ENCODE measurements around the gene SPTSSB. TPM values are rescaled to one million over a fixed set of nuclear protein-coding genes. Genes with fewer than 3 reads are reported as not detected.

The SPTSSB gene, protein sequence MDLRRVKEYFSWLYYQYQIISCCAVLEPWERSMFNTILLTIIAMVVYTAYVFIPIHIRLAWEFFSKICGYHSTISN
- total RNA-seq (1 to 10 TPM in 1 of 5 donors, under 1 TPM in 4; 0.12 to 2.3 (median 0.56) TPM), total RNA-seq (0 to 1.1 (median 0.11) reads per million in 29 experiments)
- 4.4 TPM for total RNA-seq (2013)

DNA sequence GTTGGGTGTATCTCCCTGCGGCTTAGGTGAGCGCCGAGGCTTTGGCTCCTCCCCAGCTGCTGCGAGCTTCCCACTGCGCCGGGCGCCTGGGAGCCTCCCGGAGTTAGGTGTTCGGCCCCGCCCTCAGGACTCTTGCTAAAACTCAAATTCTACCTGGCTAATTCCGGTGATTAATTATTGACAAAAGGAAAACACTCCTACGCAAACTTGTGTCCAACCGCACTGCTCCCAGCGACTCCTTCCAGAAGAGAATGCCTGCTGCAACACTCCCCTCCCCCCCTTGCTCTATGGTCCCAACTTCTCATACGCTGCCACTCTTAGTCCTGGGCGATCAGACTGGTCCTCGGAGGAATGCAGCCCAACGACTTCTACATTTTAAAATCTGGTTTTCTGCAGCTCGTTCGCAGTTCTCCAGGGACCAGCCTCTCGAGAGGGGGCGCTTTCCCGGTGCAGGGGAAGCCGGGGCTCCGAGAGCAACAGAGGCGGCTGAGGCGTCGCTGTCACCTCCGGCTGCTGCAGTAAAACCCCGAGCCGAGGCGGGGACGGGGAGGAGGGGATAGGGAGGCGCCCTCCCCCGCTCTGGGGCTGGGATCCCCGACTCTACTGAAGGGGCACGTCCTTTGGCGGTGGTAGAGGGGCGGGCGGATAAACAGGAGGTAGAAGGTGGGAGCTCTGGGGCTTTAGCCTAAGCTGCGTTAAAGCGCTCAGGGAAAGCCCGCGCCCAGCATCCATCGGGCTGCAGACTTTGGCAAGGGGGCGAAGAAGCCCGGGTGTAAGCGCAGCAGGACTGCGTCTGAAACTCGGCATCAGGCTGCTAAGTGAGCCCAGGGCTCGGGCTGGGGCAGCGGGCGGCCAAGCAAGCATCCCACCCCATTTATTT is at the start of gene SPTSSB:
TSS of gene SPTSSB (minus strand) at position 77 of the 880 bp plus-strand sequence. CDS start 25,194 bp downstream, outside the sequence.
- DNase-seq (peak in 34 of 35 experiments; percentile 10 to 60 (median 30)), ATAC-seq (replicated peaks in 1 of 4) (peak; percentile 69 to 81 (median 74))
- peaks cover 16 to 19% (median 18%) of the 10 kb centered on the region in 3 donors for H3K4me1 Mint-ChIP-seq
- Histone ChIP-seq H3K36me3 (ENCODE audit: control insufficient read depth in 2 of 2, extremely low read depth in 1 of 2, insufficient read depth in 1 of 2, low read length in 1 of 2) (no peaks in the 10 kb centered on the region), H3K9me3 (no peaks in the 10 kb centered on the region), H3K27me3 (replicated peaks in 1 of 2; ENCODE audit: control insufficient read depth in 2 of 2, extremely low read depth in 1 of 2, insufficient read depth in 2 of 2, low read length in 1 of 2) (peaks cover 2 to 17% of the 10 kb centered on the region in 2 experiments), H3K27ac (ENCODE audit: low read length) (peak within 1 kb of the TSS; percentile 14), H3K4me1 (ENCODE audit: control insufficient read depth in 1 of 2, extremely low read depth in 1 of 2, insufficient read depth in 2 of 2, low read length in 2 of 2) (peaks cover 5 to 18% of the 10 kb centered on the region in 2 experiments), H3K4me3 (ENCODE audit: control insufficient read depth in 1 of 2, extremely low read depth in 1 of 2, low read length in 1 of 2) (peak within 1 kb of the TSS; percentile 61 to 71)
- POLR2A ChIA-PET: no interaction called here
- H3K36me3 Mint-ChIP-seq: no peaks in the 10 kb centered on the region
- CTCF ChIA-PET: interaction anchor here (0.9 to 1.0 kb wide), 3 partner anchors 37 to 70 kb away, joined by 3 read pairs; no protein-coding TSS in a partner anchor
- H3K9me3 Mint-ChIP-seq: no peaks in the 10 kb centered on the region
- peak within 1 kb of the TSS in 1 of 2 donors; percentile 76 for H3K27ac Mint-ChIP-seq
- H3K4me3 Mint-ChIP-seq: peak within 1 kb of the TSS; percentile 78 to 84 (median 82)
- under 1% methylated on average over 49 of the region's 53 CpGs for WGBS (ENCODE audit: insufficient coverage)
- peaks cover 5 to 20% of the 10 kb centered on the region in 2 donors for H3K27me3 Mint-ChIP-seq

DNA sequence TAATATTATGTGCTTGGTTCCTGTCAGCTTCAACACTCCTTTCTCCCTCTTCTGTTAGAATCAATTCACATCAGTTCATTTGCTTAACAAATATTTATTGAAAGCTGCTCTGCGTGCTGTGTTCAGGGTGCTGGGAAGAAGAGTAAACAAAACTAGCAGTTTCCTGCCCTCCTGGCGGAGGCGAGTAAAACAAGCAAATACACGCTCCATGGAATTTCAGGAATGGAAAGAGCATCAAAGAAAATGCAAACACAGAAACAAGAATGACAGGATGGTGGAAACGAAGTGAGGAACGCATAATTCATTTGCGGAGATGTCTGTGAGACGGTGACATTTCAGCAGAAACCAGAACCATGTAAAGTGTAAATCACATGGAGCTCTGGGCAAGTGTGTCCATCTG is 49.4 kb upstream of the SPTSSB start:
- Mint-ChIP-seq H3K27ac (no peak overlapping the region), H3K36me3 (no peaks in the 10 kb centered on the region), H3K27me3 (peaks cover 0 to 3% of the 10 kb centered on the region in 2 donors), H3K4me1 (no peaks in the 10 kb centered on the region), H3K9me3 (peaks cover 0 to 3% (median 0%) of the 10 kb centered on the region in 3 donors), H3K4me3 (no peak overlapping the region)
- Histone ChIP-seq H3K27ac (ENCODE audit: low read length) (no peak overlapping the region), H3K4me3 (ENCODE audit: control insufficient read depth in 1 of 2, extremely low read depth in 1 of 2, low read length in 1 of 2) (no peak overlapping the region), H3K27me3 (replicated peaks in 1 of 2; ENCODE audit: control insufficient read depth in 2 of 2, extremely low read depth in 1 of 2, insufficient read depth in 2 of 2, low read length in 1 of 2) (no peaks in the 10 kb centered on the region), H3K4me1 (ENCODE audit: control insufficient read depth in 1 of 2, extremely low read depth in 1 of 2, insufficient read depth in 2 of 2, low read length in 2 of 2) (no peaks in the 10 kb centered on the region), H3K36me3 (ENCODE audit: control insufficient read depth in 2 of 2, extremely low read depth in 1 of 2, insufficient read depth in 1 of 2, low read length in 1 of 2) (no peaks in the 10 kb centered on the region), H3K9me3 (no peaks in the 10 kb centered on the region)
- 91% methylated on average over 5 of the region's 8 CpGs for WGBS (ENCODE audit: insufficient coverage)
- POLR2A ChIA-PET: no interaction called here
- DNase-seq (no peak), ATAC-seq (replicated peaks in 1 of 4) (no peak)
- CTCF ChIA-PET: interaction anchor here in 1 of 2 donors (4.4 kb wide), 1 partner anchor 145 kb away, joined by 23 read pairs; no protein-coding TSS in a partner anchor

DNA sequence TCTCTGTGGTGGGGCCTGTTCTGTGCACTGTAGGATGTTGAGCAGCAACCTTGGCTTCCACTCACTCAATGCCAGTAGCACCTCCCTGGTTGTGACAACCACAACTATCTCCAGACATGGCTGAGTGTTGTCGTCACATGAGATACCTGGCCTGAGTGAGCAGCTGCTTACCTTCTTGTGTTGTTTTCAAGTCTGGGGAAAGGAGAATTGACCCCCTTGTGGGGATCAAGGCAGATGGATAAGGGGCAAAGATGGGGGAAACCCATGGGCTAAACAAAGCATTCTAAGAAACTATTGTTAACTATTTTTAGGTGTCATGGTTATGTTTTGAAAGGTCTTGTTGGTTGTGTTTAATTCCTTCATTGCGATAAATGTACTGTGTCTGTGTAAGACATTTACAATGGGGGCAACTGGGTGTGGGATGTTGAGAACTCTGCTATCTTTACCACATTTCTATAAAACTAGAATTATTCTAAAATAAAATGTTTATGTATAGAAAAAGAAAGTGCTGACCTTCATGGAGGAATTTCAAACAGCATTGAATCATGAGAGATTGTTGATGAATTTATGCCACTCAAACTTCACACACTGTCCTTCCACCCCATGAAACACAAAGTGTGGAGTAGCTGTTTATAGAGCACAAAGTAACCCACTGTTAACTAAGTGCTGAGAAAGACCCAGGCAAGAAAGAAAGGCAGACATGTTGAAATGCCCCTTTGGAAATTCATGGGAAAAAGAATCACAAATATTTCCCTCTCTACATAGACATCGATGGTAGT is 48.4 kb upstream of the SPTSSB start:
- Mint-ChIP-seq H3K9me3 (peaks cover 0 to 3% (median 0%) of the 10 kb centered on the region in 3 donors), H3K27me3 (peaks cover 0 to 3% of the 10 kb centered on the region in 2 donors), H3K4me1 (no peaks in the 10 kb centered on the region), H3K4me3 (no peak overlapping the region), H3K27ac (no peak overlapping the region), H3K36me3 (no peaks in the 10 kb centered on the region)
- Histone ChIP-seq H3K4me1 (ENCODE audit: control insufficient read depth in 1 of 2, extremely low read depth in 1 of 2, insufficient read depth in 2 of 2, low read length in 2 of 2) (no peaks in the 10 kb centered on the region), H3K9me3 (no peaks in the 10 kb centered on the region), H3K27ac (ENCODE audit: low read length) (no peak overlapping the region), H3K4me3 (ENCODE audit: control insufficient read depth in 1 of 2, extremely low read depth in 1 of 2, low read length in 1 of 2) (no peak overlapping the region), H3K36me3 (ENCODE audit: control insufficient read depth in 2 of 2, extremely low read depth in 1 of 2, insufficient read depth in 1 of 2, low read length in 1 of 2) (no peaks in the 10 kb centered on the region), H3K27me3 (replicated peaks in 1 of 2; ENCODE audit: control insufficient read depth in 2 of 2, extremely low read depth in 1 of 2, insufficient read depth in 2 of 2, low read length in 1 of 2) (no peaks in the 10 kb centered on the region)
- ATAC-seq (replicated peaks in 1 of 4): no peak
- ChIA-PET POLR2A (no interaction called here), CTCF (interaction anchor here in 1 of 2 donors (4.4 kb wide), 1 partner anchor 144 kb away, joined by 23 read pairs; no protein-coding TSS in a partner anchor)
- WGBS (ENCODE audit: insufficient coverage): no CpG with 5 or more reads among the region's 3 CpGs
- no peak for DNase-seq

DNA sequence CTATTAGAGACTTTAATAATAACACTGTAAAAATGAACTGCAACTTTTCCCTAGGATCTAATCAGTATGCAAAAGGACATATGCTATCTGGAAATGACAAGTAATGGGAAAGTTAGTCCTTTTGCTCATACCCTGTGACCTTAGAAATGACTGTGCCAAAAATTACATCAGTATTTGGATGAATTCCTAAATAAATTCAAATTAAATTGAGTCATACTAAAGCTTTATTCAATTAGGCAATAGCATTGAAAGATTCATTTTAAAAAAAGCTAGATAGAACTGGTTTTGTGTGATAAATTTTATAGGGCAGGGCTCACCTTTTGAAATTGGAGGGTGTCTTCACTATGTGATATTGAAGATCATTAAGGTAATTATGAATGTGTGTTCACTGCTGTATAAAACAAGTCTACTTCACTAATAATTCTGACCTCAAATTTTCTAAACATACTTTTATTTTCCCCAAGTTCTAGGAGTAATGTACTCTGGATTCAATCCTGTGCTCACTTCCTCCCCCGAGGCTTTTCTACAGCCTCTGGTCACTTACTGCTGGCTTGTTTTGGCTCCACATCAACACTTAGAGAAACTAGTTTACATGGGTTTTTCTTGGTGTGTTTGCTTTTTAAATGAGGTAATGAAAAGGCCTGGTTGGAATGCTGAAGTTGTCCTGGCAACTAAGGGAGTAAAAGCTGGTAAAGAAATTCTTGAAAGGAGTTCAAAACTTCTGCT is 44.4 kb upstream of the SPTSSB start:
- Mint-ChIP-seq H3K27ac (no peak overlapping the region), H3K4me1 (no peaks in the 10 kb centered on the region), H3K27me3 (peaks cover 2 to 4% of the 10 kb centered on the region in 2 donors), H3K9me3 (peaks cover 0 to 3% (median 0%) of the 10 kb centered on the region in 3 donors), H3K4me3 (no peak overlapping the region), H3K36me3 (no peaks in the 10 kb centered on the region)
- Histone ChIP-seq H3K27me3 (replicated peaks in 1 of 2; ENCODE audit: control insufficient read depth in 2 of 2, extremely low read depth in 1 of 2, insufficient read depth in 2 of 2, low read length in 1 of 2) (no peaks in the 10 kb centered on the region), H3K4me1 (ENCODE audit: control insufficient read depth in 1 of 2, extremely low read depth in 1 of 2, insufficient read depth in 2 of 2, low read length in 2 of 2) (no peaks in the 10 kb centered on the region), H3K36me3 (ENCODE audit: control insufficient read depth in 2 of 2, extremely low read depth in 1 of 2, insufficient read depth in 1 of 2, low read length in 1 of 2) (no peaks in the 10 kb centered on the region), H3K4me3 (ENCODE audit: control insufficient read depth in 1 of 2, extremely low read depth in 1 of 2, low read length in 1 of 2) (no peak overlapping the region), H3K27ac (ENCODE audit: low read length) (no peak overlapping the region), H3K9me3 (no peaks in the 10 kb centered on the region)
- no CpG with 5 or more reads among the region's 1 CpG for WGBS (ENCODE audit: insufficient coverage)
- ChIA-PET POLR2A (no interaction called here), CTCF (no interaction called here)
- no peak for ATAC-seq (replicated peaks in 1 of 4)
- no peak for DNase-seq

DNA sequence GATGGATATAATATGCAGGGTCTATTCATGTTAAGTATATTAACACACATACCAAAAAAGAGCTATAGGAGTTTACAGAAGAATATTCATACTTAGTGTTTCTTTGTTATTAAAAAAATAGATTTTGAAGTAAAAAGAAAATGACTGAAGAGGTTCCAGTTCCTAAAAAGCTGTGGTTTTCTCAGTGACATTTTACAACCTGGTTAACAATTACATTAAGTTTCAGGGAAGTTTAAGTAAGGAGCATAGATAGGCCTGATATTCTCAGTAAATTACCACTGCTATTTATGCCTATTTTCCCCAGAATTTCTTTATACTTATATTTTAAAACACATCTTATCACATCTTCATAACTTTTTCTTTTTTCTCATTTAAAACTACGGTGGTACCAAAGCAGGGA is 43.6 kb upstream of the SPTSSB start:
- no CpG with 5 or more reads among the region's 1 CpG for WGBS (ENCODE audit: insufficient coverage)
- ChIA-PET POLR2A (interaction anchor here in 1 of 2 donors (0.6 kb wide), 1 partner anchor 39 kb away, joined by 3 read pairs; no protein-coding TSS in a partner anchor), CTCF (interaction anchor here (0.6 to 1.1 kb wide), 5 partner anchors 9 to 217 kb away, joined by 3 to 6 read pairs (median 3); no protein-coding TSS in a partner anchor)
- Histone ChIP-seq H3K4me1 (ENCODE audit: control insufficient read depth in 1 of 2, extremely low read depth in 1 of 2, insufficient read depth in 2 of 2, low read length in 2 of 2) (no peaks in the 10 kb centered on the region), H3K9me3 (no peaks in the 10 kb centered on the region), H3K27me3 (replicated peaks in 1 of 2; ENCODE audit: control insufficient read depth in 2 of 2, extremely low read depth in 1 of 2, insufficient read depth in 2 of 2, low read length in 1 of 2) (no peaks in the 10 kb centered on the region), H3K27ac (ENCODE audit: low read length) (no peak overlapping the region), H3K4me3 (ENCODE audit: control insufficient read depth in 1 of 2, extremely low read depth in 1 of 2, low read length in 1 of 2) (no peak overlapping the region), H3K36me3 (ENCODE audit: control insufficient read depth in 2 of 2, extremely low read depth in 1 of 2, insufficient read depth in 1 of 2, low read length in 1 of 2) (no peaks in the 10 kb centered on the region)
- ATAC-seq (replicated peaks in 1 of 4): no peak
- no peak for DNase-seq
- H3K36me3 Mint-ChIP-seq: no peaks in the 10 kb centered on the region
- H3K4me3 Mint-ChIP-seq: no peak overlapping the region
- H3K27ac Mint-ChIP-seq: no peak overlapping the region
- no peaks in the 10 kb centered on the region for H3K4me1 Mint-ChIP-seq
- peaks cover 0 to 3% (median 0%) of the 10 kb centered on the region in 3 donors for H3K9me3 Mint-ChIP-seq
- H3K27me3 Mint-ChIP-seq: peaks cover 3 to 4% of the 10 kb centered on the region in 2 donors
